AG04450 (cell line): ENCODE results near the gene CPNE5. TPM values are rescaled to one million over a fixed set of nuclear protein-coding genes. Genes with fewer than 3 reads are reported as not detected.

Experiments used
- CTCF ChIA-PET: fragments of 300-600, 350-600 bp; formaldehyde crosslinking; extraction: SDS; loops from one replicate; lab custom pipeline; 2022; ENCODE audit warnings: antibody characterized with exemption, inconsistent platforms; lab: Charles Lee
- POLR2A ChIA-PET: fragments of 350-600 bp; formaldehyde crosslinking; extraction: SDS; loops from one replicate; lab custom pipeline; 2021; ENCODE audit warnings: antibody characterized with exemption, inconsistent platforms; lab: Yijun Ruan, JAX
- DNase-seq: peaks from one replicate; pipeline ENCODE4 v3.0.0-alpha.2; 2011; ENCODE audit warnings: low read depth, low spot score
- H3K27ac ChIP-seq: one replicate; pipeline ENCODE4 v1.5.1; 2012; ENCODE audit warnings: low read depth, low read length, control low read depth
- H3K27me3 ChIP-seq: one replicate; pipeline ENCODE4 v1.6.0; 2012; ENCODE audit warnings: low read length; ENCODE audit not compliant: control insufficient read depth, insufficient read depth
- H3K4me3 ChIP-seq: 2 replicates; pipeline ENCODE4 v1.5.1; 2011; ENCODE audit warnings: mild to moderate bottlenecking, low read depth, low read length, control low read depth
- H3K9me3 ChIP-seq: 2 replicates; pipeline ENCODE4 v1.5.1; 2012; ENCODE audit warnings: low read length; ENCODE audit not compliant: control insufficient read depth, insufficient read depth
- polyA plus RNA-seq: library from polyadenylated mRNA; depleted of rRNA; stranded (reverse); fragments of >200 nt; gene quantifications from 2 replicates; pipeline ENCODE4 v1.2.3, GENCODE V29; 2011
- TF ChIP-seq, protein P1 (sequence below): IDR thresholded peaks from 2 replicates; pipeline ENCODE4 v1.5.1; 2011; ENCODE audit warnings: low read depth, low read length, control low read depth, inconsistent platforms

CPNE5 gene
- polyA plus RNA-seq, 1 experiment: 0.10 TPM

DNA sequence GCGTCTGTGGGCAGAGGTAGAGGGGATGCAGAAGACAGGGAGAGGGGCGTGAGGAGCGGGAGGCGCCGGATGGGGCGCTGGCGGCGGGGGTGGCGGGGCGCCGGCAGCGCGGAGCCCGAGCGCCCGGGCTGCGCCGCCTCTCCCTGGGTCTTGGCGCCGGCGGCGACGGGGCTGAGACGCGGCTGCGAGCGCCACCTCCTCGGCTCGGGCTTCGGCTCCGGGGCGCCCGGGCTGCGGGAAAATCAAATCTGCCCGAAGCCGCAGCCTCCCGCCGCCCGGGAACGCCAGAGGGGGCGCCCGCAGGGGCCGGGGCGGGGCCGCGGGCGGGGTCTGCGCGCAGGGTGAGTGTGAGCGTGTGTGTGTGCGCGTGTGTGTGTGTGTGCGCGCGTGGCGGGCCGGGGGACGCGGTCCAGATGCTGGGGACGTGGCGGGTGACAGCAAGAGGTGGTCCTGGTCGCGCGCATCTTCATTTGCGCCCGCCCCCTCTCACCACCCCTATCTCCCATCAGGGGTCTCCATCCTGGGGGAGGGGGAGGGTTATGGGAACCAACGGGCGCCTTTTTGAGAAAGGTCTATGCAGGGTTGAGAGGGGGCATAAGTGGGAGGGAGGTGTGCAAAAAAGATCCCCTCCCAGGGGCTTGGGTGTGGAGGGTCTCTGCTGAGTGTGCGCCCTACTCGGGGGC, 646 bp upstream of the CPNE5 start:
- peak overlapping the region; percentile 60 for H3K4me3 ChIP-seq
- CTCF ChIA-PET: no interaction called here
- peaks cover 32% of the 10 kb centered on the region for H3K27me3 ChIP-seq
- DNase-seq: no peak
- POLR2A ChIA-PET: interaction anchor here (1.0 kb wide), 1 partner anchor 13 kb away, joined by 4 read pairs; no protein-coding TSS in a partner anchor
- H3K9me3 ChIP-seq: no peaks in the 10 kb centered on the region; the same call in 1 of the 2 replicates
- H3K27ac ChIP-seq: no peak overlapping the region
- TF ChIP-seq, protein P1, sequence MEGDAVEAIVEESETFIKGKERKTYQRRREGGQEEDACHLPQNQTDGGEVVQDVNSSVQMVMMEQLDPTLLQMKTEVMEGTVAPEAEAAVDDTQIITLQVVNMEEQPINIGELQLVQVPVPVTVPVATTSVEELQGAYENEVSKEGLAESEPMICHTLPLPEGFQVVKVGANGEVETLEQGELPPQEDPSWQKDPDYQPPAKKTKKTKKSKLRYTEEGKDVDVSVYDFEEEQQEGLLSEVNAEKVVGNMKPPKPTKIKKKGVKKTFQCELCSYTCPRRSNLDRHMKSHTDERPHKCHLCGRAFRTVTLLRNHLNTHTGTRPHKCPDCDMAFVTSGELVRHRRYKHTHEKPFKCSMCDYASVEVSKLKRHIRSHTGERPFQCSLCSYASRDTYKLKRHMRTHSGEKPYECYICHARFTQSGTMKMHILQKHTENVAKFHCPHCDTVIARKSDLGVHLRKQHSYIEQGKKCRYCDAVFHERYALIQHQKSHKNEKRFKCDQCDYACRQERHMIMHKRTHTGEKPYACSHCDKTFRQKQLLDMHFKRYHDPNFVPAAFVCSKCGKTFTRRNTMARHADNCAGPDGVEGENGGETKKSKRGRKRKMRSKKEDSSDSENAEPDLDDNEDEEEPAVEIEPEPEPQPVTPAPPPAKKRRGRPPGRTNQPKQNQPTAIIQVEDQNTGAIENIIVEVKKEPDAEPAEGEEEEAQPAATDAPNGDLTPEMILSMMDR: peak; percentile 26

DNA sequence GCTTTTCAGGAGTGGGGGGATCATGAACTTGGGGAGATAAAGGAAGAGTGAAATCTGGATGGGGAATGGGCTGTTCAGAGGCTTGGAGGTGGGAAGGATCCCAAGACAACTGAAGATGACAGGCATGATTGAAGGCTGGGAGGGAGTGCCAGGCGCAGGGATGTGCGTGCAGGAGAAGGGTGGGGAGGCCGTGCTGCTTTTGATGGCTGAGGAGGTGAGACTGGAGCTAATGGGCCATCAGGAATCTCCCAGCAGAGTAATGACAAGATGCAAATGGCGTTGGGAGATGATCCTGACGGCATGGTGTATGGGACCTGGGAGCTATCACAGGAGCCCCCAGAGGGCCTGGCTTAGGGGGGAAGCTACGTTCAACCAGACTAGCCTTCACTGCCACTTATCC, 1.6 kb downstream of the CPNE5 start:
- TF ChIP-seq, protein P1: no peak
- ChIA-PET CTCF (no interaction called here), POLR2A (no interaction called here)
- Histone ChIP-seq H3K4me3 (no peak overlapping the region), H3K9me3 (no peaks in the 10 kb centered on the region; the same call in 1 of the 2 replicates), H3K27ac (no peak overlapping the region), H3K27me3 (peaks cover 36% of the 10 kb centered on the region)
- no peak for DNase-seq

DNA sequence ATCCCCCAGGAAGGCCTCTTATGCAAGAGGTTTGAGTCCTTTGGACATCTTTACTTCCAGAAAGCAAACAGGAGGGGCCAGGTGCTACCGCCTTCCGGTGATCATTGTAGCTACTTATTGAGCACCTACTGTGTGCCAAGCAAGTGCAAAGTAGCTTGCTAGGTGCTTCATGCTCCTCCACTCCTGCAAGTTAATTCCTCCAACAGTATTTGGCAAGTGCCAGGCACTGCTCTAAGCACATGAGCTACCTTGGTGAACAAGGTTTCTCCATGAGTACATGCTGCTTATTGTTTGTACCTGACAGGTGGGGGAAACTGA, 2.3 kb downstream of the CPNE5 start:
- ChIA-PET POLR2A (no interaction called here), CTCF (no interaction called here)
- DNase-seq: no peak
- TF ChIP-seq, protein P1: no peak
- Histone ChIP-seq H3K4me3 (no peak overlapping the region), H3K27me3 (peaks cover 36% of the 10 kb centered on the region), H3K27ac (no peak overlapping the region), H3K9me3 (no peaks in the 10 kb centered on the region; the same call in 1 of the 2 replicates)

DNA sequence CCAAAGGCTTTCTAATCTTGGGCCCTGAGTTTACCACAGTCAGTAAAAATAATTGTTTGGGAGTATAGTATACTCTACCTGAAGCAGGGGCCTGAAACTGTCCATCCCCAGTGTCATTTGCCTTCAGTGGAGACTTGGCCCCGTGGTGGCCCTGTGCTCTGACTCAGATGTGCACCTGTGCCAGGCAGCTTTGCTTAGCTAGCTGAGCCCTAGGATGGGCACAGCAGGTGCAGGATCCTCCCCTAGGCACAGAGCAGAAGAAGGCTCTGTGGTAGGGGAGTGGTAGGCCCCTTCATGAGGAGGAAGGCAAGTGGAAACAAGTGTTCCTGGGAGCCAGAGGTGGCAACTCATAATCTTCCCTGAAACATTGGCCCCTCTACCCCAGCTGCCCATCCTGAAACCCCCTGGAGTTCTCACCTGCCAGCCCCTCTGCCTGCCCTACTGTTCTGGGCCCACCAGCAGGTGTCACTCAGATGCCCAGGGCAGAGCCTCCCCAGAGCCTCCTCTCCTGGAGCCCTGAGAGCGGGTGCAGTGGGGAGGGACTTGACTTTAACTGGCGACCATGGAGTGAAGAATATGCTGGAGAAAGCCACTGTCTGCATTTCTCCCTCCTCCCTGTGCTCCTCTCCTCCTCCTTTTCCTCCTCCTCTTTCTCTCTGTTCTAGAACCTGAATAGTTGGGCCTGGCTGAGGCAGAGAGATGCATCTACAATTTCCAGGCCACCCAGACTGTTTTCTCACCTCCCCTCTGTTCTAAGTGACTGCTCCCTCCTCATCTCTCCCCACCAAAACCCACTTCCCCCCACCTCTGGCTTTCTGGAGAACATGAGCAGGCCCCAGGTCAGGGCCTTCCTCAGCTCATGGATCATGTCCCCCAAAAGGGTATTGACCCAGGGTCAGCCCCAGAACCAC, 2.9 kb downstream of the CPNE5 start:
- no peaks in the 10 kb centered on the region; the same call in 1 of the 2 replicates for H3K9me3 ChIP-seq
- no peak overlapping the region for H3K4me3 ChIP-seq
- CTCF ChIA-PET: interaction anchor here (0.8 kb wide), 1 partner anchor 10 kb away, joined by 3 read pairs; no protein-coding TSS in a partner anchor
- peaks cover 36% of the 10 kb centered on the region for H3K27me3 ChIP-seq
- POLR2A ChIA-PET: no interaction called here
- no peak overlapping the region for H3K27ac ChIP-seq
- TF ChIP-seq, protein P1: no peak
- no peak for DNase-seq
